GM19467 (cell line): Measurements from ENCODE around the gene CDC23.
"Not testable (repeated sequence)": the region's sequence is repeated elsewhere in the genome, so short reads cannot be mapped to it uniquely, and the experiment has no call there.

Experiments
- ATAC-seq: cut with Tn5 transposase; IDR thresholded peaks from one replicate; pipeline ENCODE4 v1.9.1; 2021; ENCODE audit warnings: mild to moderate bottlenecking, moderate library complexity; ENCODE audit not compliant: unreplicated experiment

The CDC23 gene

DNA sequence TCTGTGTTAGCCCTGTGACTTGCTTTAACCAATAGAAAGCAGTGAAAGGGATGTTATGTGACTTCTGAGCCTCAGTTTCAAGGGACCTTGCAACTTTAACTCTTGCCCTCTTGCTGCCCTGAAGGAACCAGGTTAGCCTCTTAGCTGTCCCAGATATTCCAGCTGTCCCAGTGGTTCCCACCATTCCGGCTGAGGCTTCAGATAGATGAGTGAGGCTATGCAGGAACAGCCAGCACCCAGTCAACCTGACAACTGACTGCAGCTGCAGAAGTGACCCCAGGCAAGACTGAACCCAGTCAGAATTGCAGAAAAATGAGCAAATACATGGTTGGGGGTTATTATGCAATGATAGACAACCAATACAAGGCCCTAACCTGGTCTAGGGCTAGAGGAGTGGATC is 10.4 kb upstream of the CDC23 start:
- ATAC-seq: no peak

DNA sequence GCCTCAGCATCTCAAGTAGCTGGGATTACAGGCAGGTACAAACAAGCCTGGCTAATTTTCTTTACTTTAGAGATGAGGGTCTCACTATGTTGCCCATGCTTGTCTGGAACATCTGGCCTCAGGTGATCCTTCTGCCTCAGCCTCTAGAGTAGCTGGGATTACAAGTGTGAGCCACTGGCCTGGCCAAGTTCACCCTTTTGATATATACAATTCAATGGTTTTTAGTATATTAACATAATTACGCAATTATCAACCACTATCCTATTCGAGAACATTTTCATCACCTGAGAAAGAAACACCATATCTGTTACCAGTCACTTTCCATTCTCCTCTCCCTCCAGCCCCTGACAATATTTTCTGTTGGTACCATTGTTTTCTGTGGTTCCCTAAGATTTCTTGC is 3.7 kb upstream of the CDC23 start:
- ATAC-seq: no peak

DNA sequence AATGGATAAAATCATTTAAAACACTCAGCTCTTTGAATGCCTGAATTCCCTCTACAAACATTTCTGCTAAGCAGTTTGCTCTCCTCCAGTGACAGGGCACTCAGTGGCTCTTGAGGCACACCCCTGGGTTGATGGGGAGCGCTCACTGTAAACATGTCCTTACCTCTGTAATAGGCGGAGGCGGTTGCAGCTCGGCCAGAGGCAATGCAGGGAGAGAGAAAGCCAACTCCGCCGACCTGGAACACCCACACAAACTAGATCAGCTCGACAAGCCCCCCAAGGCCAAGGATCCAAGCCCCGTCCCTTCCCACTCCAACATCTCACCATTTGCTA is 329 bp downstream of the CDC23 start:
- ATAC-seq: peak; percentile 11

DNA sequence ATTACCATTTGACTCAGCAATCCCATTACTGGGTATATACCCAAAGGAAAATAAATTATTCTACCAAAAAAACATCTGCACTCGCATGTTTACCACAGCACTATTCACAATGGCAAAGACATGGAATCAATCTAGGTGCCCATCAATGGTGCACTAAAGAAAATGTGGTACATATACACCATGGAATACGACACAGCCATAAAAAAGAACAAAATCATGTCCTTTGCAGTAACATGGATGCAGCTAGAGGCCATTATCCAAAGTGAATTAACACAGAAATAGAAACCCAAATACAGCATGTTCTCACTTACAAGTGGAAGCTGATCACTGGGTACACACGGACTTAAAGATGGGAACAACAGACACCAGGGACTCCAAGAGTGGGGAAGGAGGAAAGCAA is 2.1 kb downstream of the CDC23 start:
- ATAC-seq: no peak

DNA sequence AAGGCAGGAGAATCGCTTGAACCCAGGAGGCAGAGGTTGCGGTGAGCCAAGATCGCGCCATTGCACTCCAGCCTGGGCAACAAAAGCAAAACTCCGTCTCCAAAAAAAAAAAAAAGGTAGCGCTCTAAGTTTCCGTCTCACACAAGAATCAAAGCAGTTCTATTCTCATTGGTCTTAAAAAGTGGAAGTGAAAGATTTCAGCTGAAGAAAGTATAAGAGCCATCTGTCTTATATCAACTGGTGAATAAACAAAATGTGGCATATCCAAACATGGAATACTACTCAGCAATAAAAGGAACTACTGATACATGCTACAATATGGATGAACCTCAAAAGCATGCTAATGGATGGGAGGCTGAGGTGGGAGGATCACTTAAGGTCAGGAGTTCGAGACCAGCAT is 19.3 kb downstream of the CDC23 start:
- ATAC-seq: not testable (repeated sequence)

DNA sequence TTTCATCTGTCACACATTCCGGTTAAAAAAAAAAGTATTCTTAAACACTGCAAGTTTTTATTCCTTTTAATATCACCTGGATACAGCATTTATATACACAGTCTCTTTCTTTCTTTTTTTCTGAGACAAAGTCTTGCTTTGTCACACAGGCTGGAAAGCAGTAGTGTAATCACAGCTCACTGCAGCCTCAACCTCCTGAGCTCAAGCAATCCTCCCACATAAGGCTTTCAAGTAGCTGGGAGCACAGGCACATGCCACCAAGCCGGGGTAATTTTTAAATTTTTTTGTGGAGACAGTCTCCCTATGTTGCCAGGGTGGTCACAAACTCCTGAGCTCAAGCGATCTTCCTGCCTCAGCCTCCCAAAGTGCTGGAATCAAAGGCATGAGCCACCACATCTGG is 20.3 kb downstream of the CDC23 start:
- ATAC-seq: no peak

DNA sequence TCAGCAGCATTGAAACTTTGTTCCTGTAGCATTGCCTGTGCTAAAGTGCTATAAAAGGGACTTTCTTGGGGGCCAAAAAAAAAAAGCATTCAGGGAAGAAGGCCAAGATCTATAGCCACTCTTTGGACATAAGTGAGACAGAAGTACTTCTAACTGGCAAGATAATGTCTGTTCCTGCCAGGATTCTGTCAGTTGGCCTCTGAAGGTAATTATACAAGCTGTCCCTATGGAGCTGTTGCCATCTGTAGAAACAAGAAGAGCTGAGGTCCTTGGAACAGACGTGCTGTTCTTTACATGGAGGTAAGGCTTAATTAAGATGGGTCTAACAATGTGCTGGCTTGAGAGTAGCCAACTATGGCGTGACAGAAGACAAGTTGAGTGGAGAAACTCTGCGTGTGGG is 24.5 kb downstream of the CDC23 start:
- no peak for ATAC-seq

DNA sequence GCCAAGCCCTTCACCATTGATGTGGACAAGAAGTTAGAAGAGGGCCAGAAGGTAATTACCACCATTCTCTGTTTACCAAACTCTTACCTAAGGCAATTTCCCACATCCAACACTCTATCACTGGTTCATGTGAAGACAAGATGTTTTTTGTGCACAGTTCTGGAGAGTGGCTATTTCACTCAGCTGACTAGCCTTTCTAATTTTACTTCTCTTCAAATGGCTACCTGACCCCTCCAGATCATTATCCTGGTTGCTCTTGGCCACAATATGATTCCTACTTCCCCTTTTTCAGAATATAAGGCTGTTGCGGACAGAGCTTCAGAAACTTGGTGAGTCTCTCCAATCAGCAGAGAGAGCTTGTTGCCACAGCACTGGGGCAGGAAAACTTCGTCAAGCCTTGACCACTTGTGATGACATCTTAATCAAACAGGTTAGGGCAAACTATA is 27.1 kb downstream of the CDC23 start:
- no peak for ATAC-seq

DNA sequence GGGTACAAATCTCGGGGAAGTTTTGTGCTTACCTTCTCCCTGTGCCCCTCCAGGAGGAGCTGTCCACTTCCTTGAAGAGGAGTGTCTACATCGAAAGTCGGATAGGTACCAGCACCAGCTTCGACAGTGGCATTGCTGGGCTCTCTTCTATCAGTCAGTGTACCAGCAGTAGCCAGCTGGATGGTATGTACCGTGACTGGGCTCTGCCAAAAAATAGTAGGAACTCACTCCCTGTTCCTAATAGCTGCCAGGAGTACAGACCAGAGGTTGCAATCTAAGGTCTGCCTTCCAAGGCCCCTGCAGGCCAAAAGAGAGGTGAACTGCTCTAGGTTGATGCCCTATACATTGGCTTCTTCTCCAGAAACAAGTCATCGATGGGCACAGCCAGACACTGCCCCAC is 30.3 kb downstream of the CDC23 start:
- no peak for ATAC-seq

DNA sequence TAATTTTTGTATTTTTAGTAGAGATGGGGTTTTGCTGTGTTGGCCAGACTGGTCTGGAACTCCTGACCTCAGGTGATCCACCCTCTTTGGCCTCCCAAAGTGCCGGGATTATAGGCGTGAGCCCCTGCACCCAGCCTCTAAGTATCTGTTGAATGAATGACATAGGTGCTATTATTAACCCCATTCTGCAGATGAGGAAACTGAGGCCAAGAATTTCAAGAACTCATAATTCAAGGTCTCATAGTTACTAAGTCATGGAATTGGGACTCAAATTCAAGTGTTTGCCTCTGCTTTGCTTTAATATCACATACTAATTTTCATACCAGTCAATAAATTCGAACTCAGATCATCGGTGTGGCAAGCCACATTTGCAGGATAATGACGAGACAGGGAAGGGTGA is 32.3 kb downstream of the CDC23 start:
- no peak for ATAC-seq

DNA sequence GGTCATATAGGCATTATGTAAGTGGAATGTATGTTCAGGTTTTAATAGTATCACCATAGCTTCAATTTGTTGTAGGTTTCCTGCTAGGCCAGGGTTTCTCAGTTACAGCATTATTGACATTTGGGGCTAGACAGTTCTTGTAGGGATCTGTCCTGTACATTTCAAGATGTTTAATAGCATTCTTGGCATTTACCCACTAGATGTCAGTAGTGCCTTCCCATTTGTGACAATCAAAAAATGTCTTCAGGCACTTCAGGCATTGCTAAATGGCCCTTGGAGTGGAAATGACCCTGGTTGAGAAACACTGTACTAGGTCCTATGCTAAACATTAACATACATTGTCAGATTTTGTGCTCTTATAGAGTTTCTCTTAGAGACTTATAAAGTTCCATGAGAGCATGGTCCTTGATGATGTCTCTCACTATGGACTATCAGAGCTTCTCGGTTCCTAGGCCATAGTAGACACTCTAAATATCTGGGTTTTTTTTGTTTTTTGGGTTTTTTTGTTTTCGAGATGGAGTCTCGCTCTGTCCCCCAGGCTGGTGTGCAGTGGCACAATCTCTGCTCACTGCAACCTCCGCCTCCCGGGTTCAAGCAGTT is 32.8 kb downstream of the CDC23 start:
- no peak for ATAC-seq

DNA sequence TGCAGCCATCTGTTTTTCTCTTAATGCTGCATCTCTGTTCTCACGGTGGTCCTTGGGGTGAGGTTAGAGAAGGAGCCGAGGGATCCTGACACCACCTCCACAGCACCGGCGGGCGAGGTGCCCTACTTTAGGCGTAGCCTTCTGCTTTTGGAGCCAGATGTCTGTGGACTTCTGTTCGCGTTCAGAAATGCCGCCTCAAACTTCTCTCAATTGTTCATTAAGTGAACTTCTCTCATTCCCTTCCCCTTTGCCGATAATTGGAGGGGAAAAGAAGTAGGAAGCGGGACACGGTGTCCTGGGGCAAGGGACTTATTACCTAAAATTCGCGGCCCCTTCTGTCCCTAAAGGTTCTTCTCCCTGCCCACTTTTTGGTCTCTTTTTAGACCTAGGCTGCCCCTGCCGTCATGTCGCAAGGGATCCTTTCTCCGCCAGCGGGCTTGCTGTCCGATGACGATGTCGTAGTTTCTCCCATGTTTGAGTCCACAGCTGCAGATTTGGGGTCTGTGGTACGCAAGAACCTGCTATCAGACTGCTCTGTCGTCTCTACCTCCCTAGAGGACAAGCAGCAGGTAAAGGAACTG is 33.8 kb downstream of the CDC23 start:
- ATAC-seq: no peak

DNA sequence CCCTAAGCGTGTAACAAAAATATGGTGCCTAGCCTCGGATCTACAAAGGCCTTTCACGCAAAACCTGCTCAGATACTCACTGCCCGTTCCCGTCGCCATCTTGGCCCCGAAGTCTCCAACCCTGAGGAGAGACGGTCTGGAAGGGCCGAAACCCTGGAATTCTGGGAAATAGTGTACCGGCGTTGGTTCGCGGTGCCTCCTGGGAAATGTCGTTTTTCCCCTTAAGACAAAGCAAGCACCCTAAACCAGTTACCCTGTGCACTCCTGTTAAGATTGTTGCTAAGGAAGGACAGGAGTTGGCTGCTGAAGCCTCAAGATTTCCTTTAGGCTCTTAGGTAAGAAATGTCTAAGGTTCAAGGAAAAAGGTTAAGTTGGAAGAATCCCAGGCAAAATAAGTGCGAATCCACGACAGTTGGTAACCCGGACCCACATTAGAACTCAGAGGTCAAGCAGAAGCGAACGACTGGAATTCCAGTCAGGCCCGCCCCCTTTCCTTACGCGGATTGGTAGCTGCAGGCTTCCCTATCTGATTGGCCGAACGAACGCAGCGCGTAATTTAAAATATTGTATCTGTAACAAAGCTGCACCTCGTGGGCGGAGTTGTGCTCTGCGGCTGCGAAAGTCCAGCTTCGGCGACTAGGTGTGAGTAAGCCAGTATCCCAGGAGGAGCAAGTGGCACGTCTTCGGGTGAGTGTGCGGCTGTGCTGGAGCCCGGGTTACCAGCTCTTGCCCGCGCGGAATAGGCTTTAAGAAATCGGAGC is 34.4 kb downstream of the CDC23 start, which contains the start of the genes BRD8 and KIF20A:
Gene BRD8, minus strand, starts transcription at position 115 of the 761 bp plus-strand sequence. Its CDS starts 16 bp downstream, at position 99.
Gene KIF20A, plus strand, starts transcription at position 597 of the 761 bp plus-strand sequence. CDS start 569 bp downstream, outside the sequence.
- peak; percentile 80 for ATAC-seq

DNA sequence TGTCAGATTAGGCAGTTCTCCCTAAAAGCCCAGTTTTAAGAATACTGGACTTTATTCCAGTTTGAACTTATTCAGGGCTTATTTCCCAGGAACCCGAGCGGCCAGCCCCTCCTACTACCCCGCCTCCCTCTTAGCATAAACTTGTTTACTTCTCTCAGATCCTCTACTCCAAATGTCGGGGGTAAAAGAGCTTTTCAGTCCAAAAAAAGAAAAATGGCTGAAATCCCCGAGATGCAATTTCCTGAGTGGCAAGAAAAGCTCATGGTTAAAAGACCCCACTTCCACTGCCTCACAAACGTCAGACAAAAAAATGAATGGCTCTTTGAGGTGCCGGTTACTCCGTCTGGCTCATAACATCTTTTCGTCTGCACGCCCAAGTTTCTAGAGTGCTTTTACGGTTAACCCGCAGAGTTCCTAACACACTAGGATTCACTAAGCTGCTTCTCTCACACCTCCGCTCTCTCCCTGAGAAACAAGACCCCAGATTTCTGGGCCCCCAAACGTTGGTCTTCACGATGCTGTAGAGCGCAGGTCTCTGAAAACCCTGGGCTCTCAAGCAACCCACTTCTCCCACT is 35.1 kb downstream of the CDC23 start:
- ATAC-seq: no peak

DNA sequence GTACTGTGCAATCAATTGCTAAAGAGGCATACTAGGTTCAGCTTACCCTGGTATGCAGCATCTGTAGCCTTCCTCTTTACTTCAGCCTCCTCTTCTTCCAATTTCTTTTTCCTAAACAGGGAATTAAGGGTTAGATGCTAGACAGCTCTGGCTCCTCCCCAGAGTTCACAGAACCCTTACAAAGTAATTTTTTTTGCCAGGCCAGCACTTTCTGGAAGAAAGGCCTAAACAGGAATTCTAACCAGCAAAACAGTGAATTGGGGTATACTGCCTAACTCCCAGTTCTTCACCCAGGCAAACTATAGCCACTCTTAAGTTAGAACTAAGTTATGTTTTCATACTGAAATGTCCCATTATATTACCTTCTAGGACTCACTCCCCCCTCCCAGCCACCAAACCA is 42.8 kb downstream of the CDC23 start:
- no peak for ATAC-seq

DNA sequence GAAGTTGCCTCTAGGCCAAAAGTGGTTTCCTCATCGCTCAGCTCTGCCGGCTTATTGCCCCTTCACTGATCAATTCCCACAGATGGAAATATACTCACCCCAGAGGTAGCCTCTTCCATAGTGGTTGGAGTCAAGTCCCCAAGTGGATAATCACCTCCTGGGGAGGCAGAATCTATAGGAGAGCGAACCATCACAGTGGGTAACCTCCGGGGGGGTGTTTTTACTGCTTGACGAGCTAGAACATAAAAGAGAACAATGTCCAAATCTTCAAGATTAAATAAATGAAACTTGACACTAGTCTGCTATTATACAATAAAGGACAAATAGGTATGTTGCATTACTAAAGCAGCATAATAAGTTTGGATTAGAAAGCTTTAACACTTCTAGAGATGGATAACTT is 44.0 kb downstream of the CDC23 start:
- no peak for ATAC-seq

DNA sequence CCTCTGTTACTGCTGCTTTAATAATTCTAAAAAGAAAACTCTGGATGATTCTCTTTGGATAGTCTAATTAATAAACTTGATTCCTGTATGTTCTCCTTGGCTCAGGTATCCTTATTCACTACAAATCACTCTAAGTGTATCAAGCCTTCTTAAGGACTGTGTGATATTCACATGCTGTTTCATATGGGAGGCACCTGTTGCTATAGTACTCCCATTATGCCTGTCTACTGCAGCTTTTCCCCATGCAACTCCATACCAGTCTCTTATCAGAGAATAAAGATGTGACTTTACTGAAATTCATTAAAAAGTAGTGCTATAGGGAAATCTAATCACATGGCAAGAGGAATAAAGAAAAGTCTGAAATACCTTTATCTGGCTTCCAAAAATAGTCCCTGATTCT is 49.4 kb downstream of the CDC23 start:
- no peak for ATAC-seq

DNA sequence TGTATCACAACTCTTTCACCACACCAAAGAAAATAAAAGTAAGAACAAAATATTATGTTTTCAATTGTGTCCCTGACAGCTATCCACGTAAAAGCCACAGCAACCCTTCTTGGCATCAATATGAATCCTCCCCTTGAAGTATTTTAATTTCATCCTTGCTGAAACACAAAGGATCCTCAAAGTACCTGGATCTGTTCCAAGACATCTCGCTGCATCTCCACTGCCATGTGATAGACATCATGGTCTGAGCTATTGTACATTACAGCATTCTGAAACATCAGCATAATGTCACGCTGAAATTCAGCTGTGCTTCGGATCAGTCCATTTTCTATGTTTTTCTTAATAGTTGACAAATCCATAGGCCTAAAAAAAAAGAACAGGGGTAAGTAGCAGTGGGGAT is 52.4 kb downstream of the CDC23 start:
- ATAC-seq: no peak

DNA sequence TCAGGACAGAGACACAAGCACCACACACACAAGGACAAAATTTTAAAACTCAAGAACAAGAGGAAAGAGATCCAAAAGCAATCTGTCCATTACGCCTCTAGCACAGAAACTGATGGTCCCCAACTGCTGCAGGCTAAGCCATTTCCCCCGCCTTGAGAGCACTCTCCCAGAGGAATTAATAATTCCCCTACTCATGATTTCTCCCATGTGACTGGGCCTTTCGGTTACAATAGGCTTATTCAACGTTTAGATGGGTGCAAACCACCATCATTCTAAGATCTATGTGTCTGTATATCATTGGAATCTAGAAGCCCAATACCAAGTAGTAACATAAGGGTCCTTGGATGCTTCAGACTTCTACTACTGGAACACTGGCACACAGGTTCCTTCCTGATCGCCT is 53.5 kb downstream of the CDC23 start:
- ATAC-seq: no peak

DNA sequence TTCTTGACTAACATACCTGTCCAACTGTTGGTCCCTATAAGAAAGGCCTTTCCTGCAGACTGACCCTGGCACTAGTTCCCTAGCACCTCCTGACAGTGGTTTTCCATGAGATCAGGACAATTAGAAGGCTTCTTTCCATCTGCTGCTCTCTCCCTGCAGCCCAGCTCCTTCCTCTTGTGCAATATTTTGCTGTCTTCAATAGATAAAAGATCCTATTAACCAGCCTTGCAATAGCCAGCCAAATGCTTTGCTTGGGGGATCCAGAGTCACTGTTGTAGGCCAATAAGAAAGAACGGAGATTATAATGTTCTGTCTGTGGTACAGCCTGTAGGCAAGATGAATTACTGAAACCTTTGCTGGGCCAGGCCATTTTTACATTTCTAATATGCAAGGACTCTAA is 55.5 kb downstream of the CDC23 start:
- ATAC-seq: no peak

DNA sequence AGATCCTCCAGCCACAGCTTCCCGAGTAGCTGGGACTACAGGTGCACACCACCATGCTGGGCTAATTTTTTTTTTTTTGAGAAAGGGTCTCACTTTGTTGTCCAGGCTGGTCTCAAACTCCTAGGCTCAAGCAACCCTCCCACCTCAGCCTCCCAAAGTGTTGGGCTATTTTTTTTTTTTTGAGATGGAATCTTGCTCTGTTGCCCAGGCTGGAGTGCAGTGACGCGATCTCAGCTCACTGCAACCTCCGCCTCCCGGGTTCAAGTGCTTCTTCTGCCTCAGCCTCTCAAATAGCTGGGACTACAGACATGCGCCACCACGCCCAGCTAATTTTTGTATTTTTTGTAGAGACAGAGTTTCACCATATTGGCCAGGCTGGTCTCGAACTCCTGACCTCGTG is 57.1 kb downstream of the CDC23 start:
- ATAC-seq: not testable (repeated sequence)

DNA sequence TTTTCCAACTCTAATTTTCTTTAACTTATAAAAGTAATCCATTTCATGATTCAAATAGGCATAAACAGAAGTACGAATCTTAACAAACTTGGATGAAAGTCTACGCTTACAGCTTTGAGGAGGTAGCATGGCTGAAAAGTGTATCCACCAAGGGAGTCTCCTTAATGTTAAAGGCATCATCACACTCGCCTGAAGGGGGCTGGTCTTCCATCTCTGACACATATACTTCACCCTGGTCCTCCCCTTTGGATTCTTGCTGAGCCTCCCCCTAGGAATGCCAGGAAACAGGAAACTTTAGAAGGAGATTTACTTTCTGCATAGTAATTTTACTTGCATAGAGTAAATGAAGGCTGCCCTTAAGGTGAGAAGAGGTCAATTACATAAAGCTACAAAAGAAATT is 63.6 kb downstream of the CDC23 start:
- ATAC-seq: no peak
